ENCODE results near the gene CMTM2.
"Not testable (repeated sequence)": the region's sequence is repeated elsewhere in the genome, so short reads cannot be mapped to it uniquely, and the experiment has no call there.

Gene CMTM2

GRCh38 chr16:66605177-66605978, 26.1 kb downstream of the CMTM2 start:
- peak; percentile 5 to 29 (median 19) for DNase-seq
- H3K27me3 ChIP-seq (replicated peaks; ENCODE audit: control insufficient read depth, insufficient read depth, low read length, poor library complexity, severe bottlenecking): no peaks in the 10 kb centered on the region
- H3K36me3 ChIP-seq (ENCODE audit: control insufficient read depth, insufficient read depth, low read length): peaks cover 16% of the 10 kb centered on the region
- peak overlapping the region; percentile 85 for H3K4me3 ChIP-seq (ENCODE audit: insufficient read depth, low read depth, low read length, poor library complexity, severe bottlenecking)
- H3K4me1 ChIP-seq (ENCODE audit: control insufficient read depth, insufficient read depth, low read length, poor library complexity, severe bottlenecking): peaks cover 20% of the 10 kb centered on the region
- H3K9me3 ChIP-seq (ENCODE audit: control insufficient read depth, low read length): no peaks in the 10 kb centered on the region
- H3K27ac ChIP-seq (ENCODE audit: insufficient read depth, low read length, poor library complexity, severe bottlenecking): peak overlapping the region; percentile 79

- Histone ChIP-seq H3K4me3 (ENCODE audit: insufficient read depth, low read depth, low read length, poor library complexity, severe bottlenecking) (peak overlapping the region; percentile 85), H3K27ac (ENCODE audit: insufficient read depth, low read length, poor library complexity, severe bottlenecking) (peak overlapping the region; percentile 79), H3K27me3 (replicated peaks; ENCODE audit: control insufficient read depth, insufficient read depth, low read length, poor library complexity, severe bottlenecking) (no peaks in the 10 kb centered on the region), H3K9me3 (ENCODE audit: control insufficient read depth, low read length) (no peaks in the 10 kb centered on the region), H3K36me3 (ENCODE audit: control insufficient read depth, insufficient read depth, low read length) (peaks cover 22% of the 10 kb centered on the region), H3K4me1 (ENCODE audit: control insufficient read depth, insufficient read depth, low read length, poor library complexity, severe bottlenecking) (peaks cover 20% of the 10 kb centered on the region)
- no peak for DNase-seq
These were observed 26.9 kb downstream of the CMTM2 start for GRCh38 chr16:66605979-66606751.

- peak; percentile 57 to 67 (median 65) for DNase-seq
- Histone ChIP-seq H3K36me3 (ENCODE audit: control insufficient read depth, insufficient read depth, low read length) (peaks cover 42% of the 10 kb centered on the region), H3K4me3 (ENCODE audit: insufficient read depth, low read depth, low read length, poor library complexity, severe bottlenecking) (no peak overlapping the region), H3K4me1 (ENCODE audit: control insufficient read depth, insufficient read depth, low read length, poor library complexity, severe bottlenecking) (peaks cover 20% of the 10 kb centered on the region), H3K27me3 (replicated peaks; ENCODE audit: control insufficient read depth, insufficient read depth, low read length, poor library complexity, severe bottlenecking) (no peaks in the 10 kb centered on the region), H3K9me3 (ENCODE audit: control insufficient read depth, low read length) (no peaks in the 10 kb centered on the region), H3K27ac (ENCODE audit: insufficient read depth, low read length, poor library complexity, severe bottlenecking) (no peak overlapping the region)
These were observed 29.2 kb downstream of the CMTM2 start for GRCh38 chr16:66608241-66609138.

- Histone ChIP-seq H3K4me1 (ENCODE audit: control insufficient read depth, insufficient read depth, low read length, poor library complexity, severe bottlenecking) (peaks cover 20% of the 10 kb centered on the region), H3K9me3 (ENCODE audit: control insufficient read depth, low read length) (no peaks in the 10 kb centered on the region)
These were observed 29.9 kb downstream of the CMTM2 start for GRCh38 chr16:66609139-66609510.

DNA sequence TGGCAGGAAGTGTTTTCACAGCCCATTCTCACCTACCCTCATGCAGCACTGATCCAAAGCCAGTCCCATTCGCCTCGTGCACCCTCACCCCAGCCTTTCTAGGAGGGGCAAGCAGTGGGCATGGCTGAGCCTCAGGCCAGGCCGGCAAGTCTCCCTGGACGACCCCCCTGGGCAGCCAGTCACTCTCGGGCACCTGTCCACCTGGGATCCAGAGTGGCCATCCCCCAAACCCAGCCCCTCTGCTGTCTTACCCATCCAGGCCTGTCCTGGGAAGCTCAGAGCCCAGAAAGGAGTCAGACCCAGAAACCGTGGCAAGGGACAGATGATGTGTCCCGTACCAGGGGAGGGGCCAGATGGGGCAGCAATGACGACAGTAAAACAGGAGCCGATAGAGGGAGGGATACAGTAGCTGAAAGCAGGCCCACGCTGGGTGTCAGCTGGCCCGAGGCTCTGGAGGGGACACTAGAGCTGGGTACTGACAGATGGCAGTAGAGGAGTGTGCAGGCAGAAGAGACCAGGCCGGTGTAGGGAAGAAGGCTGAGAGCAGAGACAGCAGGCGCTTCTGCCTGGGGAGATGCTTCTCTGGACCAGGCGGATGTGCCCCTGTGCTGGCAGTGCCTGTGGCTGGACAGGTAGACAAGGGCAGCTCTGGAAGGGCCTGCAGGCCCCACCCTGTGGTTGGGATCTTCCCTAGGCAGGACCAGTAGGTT, 31.0 kb downstream of the CMTM2 start:
- Histone ChIP-seq H3K36me3 (ENCODE audit: control insufficient read depth, insufficient read depth, low read length) (peaks cover 44% of the 10 kb centered on the region), H3K9me3 (ENCODE audit: control insufficient read depth, low read length) (no peaks in the 10 kb centered on the region), H3K4me3 (ENCODE audit: insufficient read depth, low read depth, low read length, poor library complexity, severe bottlenecking) (no peak overlapping the region), H3K4me1 (ENCODE audit: control insufficient read depth, insufficient read depth, low read length, poor library complexity, severe bottlenecking) (peaks cover 20% of the 10 kb centered on the region), H3K27ac (ENCODE audit: insufficient read depth, low read length, poor library complexity, severe bottlenecking) (no peak overlapping the region), H3K27me3 (replicated peaks; ENCODE audit: control insufficient read depth, insufficient read depth, low read length, poor library complexity, severe bottlenecking) (no peaks in the 10 kb centered on the region)
- no peak for DNase-seq

More at GRCh38 chr16:66609139-66609510, 29.9 kb downstream of the CMTM2 start:
- H3K27me3 ChIP-seq (replicated peaks; ENCODE audit: control insufficient read depth, insufficient read depth, low read length, poor library complexity, severe bottlenecking): no peaks in the 10 kb centered on the region
- H3K4me3 ChIP-seq (ENCODE audit: insufficient read depth, low read depth, low read length, poor library complexity, severe bottlenecking): no peak overlapping the region
- no peak overlapping the region for H3K27ac ChIP-seq (ENCODE audit: insufficient read depth, low read length, poor library complexity, severe bottlenecking)
- H3K36me3 ChIP-seq (ENCODE audit: control insufficient read depth, insufficient read depth, low read length): peaks cover 44% of the 10 kb centered on the region
- no peak for DNase-seq

DNA sequence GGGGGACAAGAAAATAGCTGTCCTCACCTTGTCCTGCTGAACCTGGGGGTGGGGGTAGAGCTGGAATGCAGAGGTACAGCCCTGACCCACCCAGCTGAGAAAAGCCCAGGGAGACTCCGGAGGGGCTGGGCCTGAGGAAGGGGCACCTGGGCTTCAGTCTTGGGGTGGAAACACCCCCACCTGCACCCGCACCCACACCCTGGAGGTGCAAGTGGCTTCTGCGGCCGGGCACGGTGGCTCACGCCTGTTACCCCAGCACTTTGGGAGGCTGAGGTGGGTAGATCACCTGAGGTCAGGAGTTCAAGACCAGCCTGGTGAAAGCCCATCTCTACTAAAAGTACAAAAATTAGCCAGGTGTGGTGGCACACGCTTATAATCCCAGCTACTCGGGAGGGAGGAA, 32.6 kb downstream of the CMTM2 start:
- H3K4me1 ChIP-seq (ENCODE audit: control insufficient read depth, insufficient read depth, low read length, poor library complexity, severe bottlenecking); H3K9me3 ChIP-seq (ENCODE audit: control insufficient read depth, low read length); H3K27me3 ChIP-seq (replicated peaks; ENCODE audit: control insufficient read depth, insufficient read depth, low read length, poor library complexity, severe bottlenecking); DNase-seq; H3K27ac ChIP-seq (ENCODE audit: insufficient read depth, low read length, poor library complexity, severe bottlenecking); H3K4me3 ChIP-seq (ENCODE audit: insufficient read depth, low read depth, low read length, poor library complexity, severe bottlenecking): not testable (repeated sequence)
- H3K36me3 ChIP-seq (ENCODE audit: control insufficient read depth, insufficient read depth, low read length): peaks cover 44% of the 10 kb centered on the region

DNA sequence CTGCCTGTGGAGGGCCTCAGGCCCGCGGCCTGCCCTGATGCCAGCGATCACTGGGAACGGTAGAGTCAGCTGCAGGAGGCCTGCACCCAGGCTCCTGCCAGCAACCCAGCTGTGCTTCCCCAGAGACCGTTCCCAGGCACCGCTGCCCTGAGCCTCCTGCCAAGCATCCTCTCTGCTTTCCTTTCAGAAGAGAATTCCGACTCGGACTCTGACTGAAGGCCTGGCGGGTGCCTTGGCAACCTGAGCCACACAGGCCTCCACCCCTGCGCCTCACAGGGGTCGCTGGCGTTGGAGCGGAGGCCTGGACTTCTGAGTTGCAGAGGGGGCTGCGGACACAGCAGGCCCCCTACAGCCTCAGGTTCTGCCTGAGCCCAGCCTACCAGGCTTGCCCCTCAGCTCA, 33.2 kb downstream of the CMTM2 start:
- Histone ChIP-seq H3K4me3 (ENCODE audit: insufficient read depth, low read depth, low read length, poor library complexity, severe bottlenecking) (no peak overlapping the region), H3K4me1 (ENCODE audit: control insufficient read depth, insufficient read depth, low read length, poor library complexity, severe bottlenecking) (peaks cover 8% of the 10 kb centered on the region), H3K27me3 (replicated peaks; ENCODE audit: control insufficient read depth, insufficient read depth, low read length, poor library complexity, severe bottlenecking) (no peaks in the 10 kb centered on the region), H3K9me3 (ENCODE audit: control insufficient read depth, low read length) (no peaks in the 10 kb centered on the region), H3K36me3 (ENCODE audit: control insufficient read depth, insufficient read depth, low read length) (peaks cover 44% of the 10 kb centered on the region), H3K27ac (ENCODE audit: insufficient read depth, low read length, poor library complexity, severe bottlenecking) (no peak overlapping the region)
- DNase-seq: no peak

DNA sequence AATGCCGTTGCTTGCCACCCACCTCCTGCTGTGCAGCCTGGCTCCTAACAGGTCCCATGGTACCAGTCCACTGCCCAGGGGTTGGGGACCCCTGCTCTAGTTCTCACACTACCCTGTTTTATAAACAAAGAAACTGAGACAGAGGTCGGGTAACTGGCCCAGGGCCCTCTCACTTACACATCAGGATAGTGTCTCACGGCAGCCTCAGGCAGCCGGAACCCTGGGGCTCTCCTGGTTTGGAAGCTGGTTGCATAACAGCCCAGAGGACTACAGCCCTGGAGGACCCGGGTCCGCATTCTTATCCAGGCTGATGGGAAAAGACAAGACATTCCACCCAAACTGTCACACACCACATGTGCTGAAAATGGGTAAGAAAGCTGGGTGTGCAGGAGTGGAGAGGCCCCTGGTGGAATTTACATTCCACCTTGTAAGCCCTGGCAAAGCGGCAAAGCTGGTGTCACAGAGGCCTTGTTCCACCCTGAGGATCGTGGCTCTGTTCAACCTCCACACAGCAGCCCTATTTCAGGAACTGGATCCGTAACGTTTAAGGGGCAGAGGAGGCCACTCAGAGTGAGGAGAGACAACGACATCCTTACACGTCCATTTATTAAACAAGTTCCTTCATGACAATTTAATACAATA, 35.0 kb downstream of the CMTM2 start:
- Histone ChIP-seq H3K27ac (ENCODE audit: insufficient read depth, low read length, poor library complexity, severe bottlenecking) (no peak overlapping the region), H3K27me3 (replicated peaks; ENCODE audit: control insufficient read depth, insufficient read depth, low read length, poor library complexity, severe bottlenecking) (no peaks in the 10 kb centered on the region), H3K36me3 (ENCODE audit: control insufficient read depth, insufficient read depth, low read length) (peaks cover 39% of the 10 kb centered on the region), H3K4me1 (ENCODE audit: control insufficient read depth, insufficient read depth, low read length, poor library complexity, severe bottlenecking) (no peaks in the 10 kb centered on the region), H3K4me3 (ENCODE audit: insufficient read depth, low read depth, low read length, poor library complexity, severe bottlenecking) (no peak overlapping the region), H3K9me3 (ENCODE audit: control insufficient read depth, low read length) (no peaks in the 10 kb centered on the region)
- DNase-seq: no peak

GRCh38 chr16:66616169-66616568, 36.9 kb downstream of the CMTM2 start:
- Histone ChIP-seq H3K27me3 (replicated peaks; ENCODE audit: control insufficient read depth, insufficient read depth, low read length, poor library complexity, severe bottlenecking) (no peaks in the 10 kb centered on the region), H3K4me3 (ENCODE audit: insufficient read depth, low read depth, low read length, poor library complexity, severe bottlenecking) (no peak overlapping the region), H3K4me1 (ENCODE audit: control insufficient read depth, insufficient read depth, low read length, poor library complexity, severe bottlenecking) (no peaks in the 10 kb centered on the region), H3K36me3 (ENCODE audit: control insufficient read depth, insufficient read depth, low read length) (peaks cover 22% of the 10 kb centered on the region), H3K9me3 (ENCODE audit: control insufficient read depth, low read length) (no peaks in the 10 kb centered on the region), H3K27ac (ENCODE audit: insufficient read depth, low read length, poor library complexity, severe bottlenecking) (no peak overlapping the region)
- no peak for DNase-seq
